HG03064 (cell line): Measurements from ENCODE around the gene STIM1.
A peak's percentile ranks its signal among the peaks of the same experiment; 100 is the strongest.
"Not testable (repeated sequence)": the region's sequence is repeated elsewhere in the genome, so short reads cannot be mapped to it uniquely, and the experiment has no call there.

Experiments used
- ATAC-seq: cut with Tn5 transposase; IDR thresholded peaks from one replicate; pipeline ENCODE4 v1.9.1; 2021; ENCODE audit warnings: low read depth; ENCODE audit not compliant: unreplicated experiment

Gene STIM1

GRCh38 chr11:3879967-3880542 is 24.6 kb downstream of the STIM1 start:
- peak; percentile 34 for ATAC-seq

- no peak for ATAC-seq
These were observed 25.3 kb downstream of the STIM1 start for GRCh38 chr11:3880724-3881123.

- ATAC-seq: no peak
These were observed 27.2 kb downstream of the STIM1 start for GRCh38 chr11:3882655-3883054.

- no peak for ATAC-seq
These were observed 30.4 kb downstream of the STIM1 start for GRCh38 chr11:3885855-3886254.

GRCh38 chr11:3886985-3887384 is 31.5 kb downstream of the STIM1 start:
- no peak for ATAC-seq

GRCh38 chr11:3888876-3889275 is 33.4 kb downstream of the STIM1 start:
- no peak for ATAC-seq

GRCh38 chr11:3890014-3890413 is 34.5 kb downstream of the STIM1 start:
- no peak for ATAC-seq

- no peak for ATAC-seq
These were observed 35.3 kb downstream of the STIM1 start for GRCh38 chr11:3890806-3891205.

GRCh38 chr11:3891751-3892150 is 36.3 kb downstream of the STIM1 start:
- ATAC-seq: no peak

GRCh38 chr11:3892156-3892555 is 36.7 kb downstream of the STIM1 start:
- ATAC-seq: no peak

- no peak for ATAC-seq
These were observed 37.8 kb downstream of the STIM1 start for GRCh38 chr11:3893311-3893710.

GRCh38 chr11:3894128-3894731 is 38.8 kb downstream of the STIM1 start:
- peak; percentile 96 for ATAC-seq

GRCh38 chr11:3896644-3897043 is 41.2 kb downstream of the STIM1 start:
- ATAC-seq: no peak

GRCh38 chr11:3900230-3900629 is 44.8 kb downstream of the STIM1 start:
- ATAC-seq: not testable (repeated sequence)

- no peak for ATAC-seq
These were observed 46.0 kb downstream of the STIM1 start for GRCh38 chr11:3901249-3902025.

- no peak for ATAC-seq
These were observed 47.0 kb downstream of the STIM1 start for GRCh38 chr11:3902441-3902840.

- ATAC-seq: no peak
These were observed 47.9 kb downstream of the STIM1 start for GRCh38 chr11:3903207-3903896.

GRCh38 chr11:3904228-3904627 is 48.8 kb downstream of the STIM1 start:
- ATAC-seq: no peak

- ATAC-seq: peak; percentile 65
These were observed 49.9 kb downstream of the STIM1 start for GRCh38 chr11:3905080-3905953.

GRCh38 chr11:3906166-3906565 is 50.7 kb downstream of the STIM1 start:
- ATAC-seq: no peak
